ENCODE results near the gene TRIM8. TPM values are rescaled to one million over a fixed set of nuclear protein-coding genes. Genes with fewer than 3 reads are reported as not detected.

TRIM8 gene
- total and polyA plus RNA-seq, 2 of the 4 experiments (the other 2 are of a cell fraction) = 25.5 to 126 TPM

DNA sequence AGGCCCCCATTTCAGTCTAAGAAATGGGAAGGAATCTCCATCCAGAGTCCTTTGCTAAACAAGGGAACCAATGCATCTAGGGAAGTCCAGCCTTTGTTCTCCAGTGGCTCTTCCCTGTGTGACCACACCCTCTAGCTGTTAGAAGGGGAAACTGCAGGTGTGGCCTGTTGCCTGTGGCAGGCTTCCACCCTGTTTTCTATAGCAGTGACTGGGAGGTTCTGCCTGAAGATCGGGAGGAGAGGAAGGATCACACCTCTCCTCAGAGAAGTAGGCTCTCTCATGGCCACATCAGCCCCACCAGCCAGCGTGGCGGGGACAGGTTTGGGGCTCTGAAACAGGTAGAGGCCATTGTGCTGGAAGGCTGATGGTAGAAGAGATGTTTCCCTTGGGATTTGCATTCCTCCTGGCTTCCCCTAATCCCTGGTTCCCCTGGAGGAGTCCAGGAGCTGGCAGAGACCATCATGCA lies 47.7 kb upstream of the TRIM8 start:
- TF ChIP-seq RAD21 (IDR thresholded peaks at IDR 0.05; ENCODE audit: low read length) (peak; percentile 69), SMC3 (IDR thresholded peaks at IDR 0.05; ENCODE audit: low read depth, low read length) (peak; percentile 71), RCOR1 (IDR thresholded peaks at IDR 0.05; ENCODE audit: insufficient replicate concordance, low read length) (no peak)
- TF ChIP-seq, protein P1, sequence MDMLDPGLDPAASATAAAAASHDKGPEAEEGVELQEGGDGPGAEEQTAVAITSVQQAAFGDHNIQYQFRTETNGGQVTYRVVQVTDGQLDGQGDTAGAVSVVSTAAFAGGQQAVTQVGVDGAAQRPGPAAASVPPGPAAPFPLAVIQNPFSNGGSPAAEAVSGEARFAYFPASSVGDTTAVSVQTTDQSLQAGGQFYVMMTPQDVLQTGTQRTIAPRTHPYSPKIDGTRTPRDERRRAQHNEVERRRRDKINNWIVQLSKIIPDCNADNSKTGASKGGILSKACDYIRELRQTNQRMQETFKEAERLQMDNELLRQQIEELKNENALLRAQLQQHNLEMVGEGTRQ (IDR thresholded peaks at IDR 0.05; ENCODE audit: low read depth, low read length) = no peak
- TF ChIP-seq, protein P2, sequence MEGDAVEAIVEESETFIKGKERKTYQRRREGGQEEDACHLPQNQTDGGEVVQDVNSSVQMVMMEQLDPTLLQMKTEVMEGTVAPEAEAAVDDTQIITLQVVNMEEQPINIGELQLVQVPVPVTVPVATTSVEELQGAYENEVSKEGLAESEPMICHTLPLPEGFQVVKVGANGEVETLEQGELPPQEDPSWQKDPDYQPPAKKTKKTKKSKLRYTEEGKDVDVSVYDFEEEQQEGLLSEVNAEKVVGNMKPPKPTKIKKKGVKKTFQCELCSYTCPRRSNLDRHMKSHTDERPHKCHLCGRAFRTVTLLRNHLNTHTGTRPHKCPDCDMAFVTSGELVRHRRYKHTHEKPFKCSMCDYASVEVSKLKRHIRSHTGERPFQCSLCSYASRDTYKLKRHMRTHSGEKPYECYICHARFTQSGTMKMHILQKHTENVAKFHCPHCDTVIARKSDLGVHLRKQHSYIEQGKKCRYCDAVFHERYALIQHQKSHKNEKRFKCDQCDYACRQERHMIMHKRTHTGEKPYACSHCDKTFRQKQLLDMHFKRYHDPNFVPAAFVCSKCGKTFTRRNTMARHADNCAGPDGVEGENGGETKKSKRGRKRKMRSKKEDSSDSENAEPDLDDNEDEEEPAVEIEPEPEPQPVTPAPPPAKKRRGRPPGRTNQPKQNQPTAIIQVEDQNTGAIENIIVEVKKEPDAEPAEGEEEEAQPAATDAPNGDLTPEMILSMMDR (conservative IDR thresholded peaks at IDR 0.05; ENCODE audit: low read depth, low read length) = peak; percentile 64
- Histone ChIP-seq H3K4me2 (ENCODE audit: low read depth, low read length) (no peak overlapping the region), H3K23ac (ENCODE audit: low read depth, low read length) (no peak overlapping the region), H4K20me1 (ENCODE audit: insufficient read depth, low read length) (no peaks in the 10 kb centered on the region), H3K4ac (ENCODE audit: low read depth, low read length) (peak overlapping the region; percentile 73; the same call in 1 of the 2 replicates), H4K91ac (ENCODE audit: insufficient read depth, low read depth, low read length) (peak overlapping the region; percentile 40; the same call in 1 of the 2 replicates), H3K4me1 (ENCODE audit: control insufficient read depth, insufficient read depth, low read length) (peaks cover 24% of the 10 kb centered on the region), H2BK15ac (ENCODE audit: low read depth, low read length) (peak overlapping the region; percentile 31; the same call in 1 of the 3 replicates), H3K9ac (ENCODE audit: low read depth, low read length) (no peak overlapping the region), H2BK120ac (ENCODE audit: low read depth, low read length) (peak overlapping the region; percentile 40; the same call in 1 of the 2 replicates), H3K79me1 (ENCODE audit: low read depth in 1 of 2, low read length in 2 of 2) (peaks cover 22 to 47% of the 10 kb centered on the region in 2 experiments; a peak in 3 of 4 replicates), H2AK5ac (ENCODE audit: low read depth, low read length) (peak overlapping the region; percentile 79; the same call in 1 of the 2 replicates), H3K9me1 (ENCODE audit: insufficient read depth, low read length) (peaks cover 30% of the 10 kb centered on the region), H2BK20ac (ENCODE audit: low read depth, low read length) (no peak overlapping the region; the same call in 1 of the 2 replicates), H2AFZ (replicated peaks; ENCODE audit: low read length, poor library complexity) (peak overlapping the region; percentile 45), H4K8ac (ENCODE audit: low read depth in 2 of 2, low read length in 2 of 2) (peak overlapping the region; percentile 18 to 83), H2BK5ac (ENCODE audit: low read depth, low read length, poor library complexity, severe bottlenecking) (no peak overlapping the region), H3K9me3 (ENCODE audit: control insufficient read depth, insufficient read depth, low read length) (no peaks in the 10 kb centered on the region), H3K36me3 (ENCODE audit: control insufficient read depth, insufficient read depth, low read length) (peaks cover 31% of the 10 kb centered on the region), H3K18ac (ENCODE audit: low read depth, low read length) (no peak overlapping the region), H3K27me3 (ENCODE audit: control insufficient read depth, insufficient read depth, low read length) (no peaks in the 10 kb centered on the region), H3K56ac (ENCODE audit: extremely low read depth, insufficient read depth, low read length) (no peak overlapping the region), H2AK9ac (replicated peaks; ENCODE audit: low read depth, low read length, poor library complexity) (no peak overlapping the region), H3K14ac (replicated peaks; ENCODE audit: low read depth, low read length) (peak overlapping the region; percentile 63), H4K5ac (ENCODE audit: low read depth, low read length) (0 out of 2 replicates have a peak overlapping the region, but pooled peaks have one; percentile 36), H3K4me3 (ENCODE audit: insufficient read depth, low read depth, low read length) (no peak overlapping the region), H3K27ac (ENCODE audit: insufficient read depth, low read length) (no peak overlapping the region)
- WGBS, 2 experiments (ENCODE audit: extremely low coverage in 2 of 2, insufficient read length in 1 of 2) = no CpG with 5 or more reads among the region's 3 CpGs
- no TSS peak for BruUV-seq (replicated peaks)
- DNase-seq (peak; percentile 62), ATAC-seq (ENCODE audit: low read depth) (peak; percentile 77)
- in situ Hi-C loops (cut with MboI; ENCODE audit: low sequenced_read_pairs) = no loop called here
- ChIA-PET POLR2A (ENCODE audit: unreplicated experiment) (no interaction called here), CTCF (no interaction called here)
- dilution Hi-C loops (cut with HindIII; ENCODE audit: low sequenced_read_pairs, unreplicated experiment) = no loop called here
- intact Hi-C loops (cut with micrococcal nuclease) = no loop called here
